SU-DHL-6 (cell line): ENCODE results near the gene WNT11.

ENCODE experiments used
- H2AFZ ChIP-seq: fragments of 200-600 bp; sonication (generic); 2 replicates; pipeline ENCODE4 v1.6.1; 2014; ENCODE audit warnings: low read depth, mild to moderate bottlenecking, moderate library complexity, mixed read lengths, antibody characterized with exemption, low read length; ENCODE audit not compliant: severe bottlenecking
- H3F3A ChIP-seq: fragments of 200-600 bp; shearing (Covaris generic); 2 replicates; pipeline ENCODE4 v1.6.0; 2016; ENCODE audit warnings: antibody characterized with exemption, mild to moderate bottlenecking; ENCODE audit not compliant: insufficient read depth
- H3K27ac ChIP-seq: fragments of 200-600 bp; sonication (generic); 2 replicates; pipeline ENCODE4 v1.5.1; 2016; ENCODE audit warnings: low read depth, mild to moderate bottlenecking, low read length, moderate library complexity, mixed read lengths
- H3K27me3 ChIP-seq: fragments of 200-600 bp; sonication (generic), shearing (Covaris generic); 2 replicates; pipeline ENCODE4 v1.6.0; 2014; ENCODE audit warnings: mild to moderate bottlenecking, low read length
- H3K36me3 ChIP-seq: fragments of 200-600 bp; sonication (generic); 2 replicates; pipeline ENCODE4 v1.6.1; 2014; ENCODE audit warnings: mild to moderate bottlenecking, low read length, mixed read lengths
- H3K4me2 ChIP-seq: fragments of 300-600, 200-600 bp; shearing (Covaris generic), sonication (generic); 2 replicates; pipeline ENCODE4 v1.6.0; 2014; ENCODE audit warnings: low read length, low read depth, mild to moderate bottlenecking; ENCODE audit not compliant: poor library complexity, severe bottlenecking
- H3K4me3 ChIP-seq: fragments of 200-600 bp; sonication (generic); 2 replicates; pipeline ENCODE4 v1.5.1; 2014; ENCODE audit warnings: antibody characterized with exemption, low read length, mild to moderate bottlenecking, mixed read lengths; ENCODE audit not compliant: insufficient read depth, poor library complexity, severe bottlenecking
- H3K79me2 ChIP-seq: fragments of 200-600 bp; sonication (generic); 2 replicates; pipeline ENCODE4 v1.6.1; 2014; ENCODE audit warnings: mild to moderate bottlenecking, low read length, moderate library complexity; ENCODE audit not compliant: insufficient read depth
- H3K9ac ChIP-seq: fragments of 200-600 bp; sonication (generic); 2 replicates; pipeline ENCODE4 v1.7.0; 2014; ENCODE audit warnings: mild to moderate bottlenecking, low read length
- H3K9me2 ChIP-seq: fragments of 200-600 bp; sonication (generic); replicated peaks from 2 replicates; pipeline ENCODE4 v1.6.1; 2014; ENCODE audit warnings: low read length; ENCODE audit not compliant: insufficient read depth
- H3K9me3 ChIP-seq: fragments of 200-600 bp; sonication (generic); 2 replicates; pipeline ENCODE4 v1.6.1; 2014; ENCODE audit warnings: low read length, mixed read lengths; ENCODE audit not compliant: insufficient read depth
- H4K20me1 ChIP-seq: fragments of 200-600 bp; sonication (generic); 2 replicates; pipeline ENCODE4 v1.6.1; 2014; ENCODE audit warnings: low read depth, mild to moderate bottlenecking, antibody characterized with exemption, low read length, moderate library complexity, mixed read lengths
- EZH2phosphoT487 ChIP-seq: fragments of 200-600 bp; sonication (generic), shearing (Covaris generic); conservative IDR thresholded peaks from 2 replicates; pipeline ENCODE4 v1.6.1; 2018; ENCODE audit warnings: mild to moderate bottlenecking, antibody characterized with exemption, low read length, moderate library complexity, mixed read lengths
- TF ChIP-seq, protein P1 (sequence below): fragments of 200-600 bp; sonication (generic); IDR thresholded peaks from one replicate; pipeline ENCODE4 v1.5.1; 2017; ENCODE audit warnings: antibody characterized with exemption, mild to moderate bottlenecking, low read length, moderate library complexity; ENCODE audit not compliant: insufficient read depth, poor library complexity, severe bottlenecking

The WNT11 gene

DNA sequence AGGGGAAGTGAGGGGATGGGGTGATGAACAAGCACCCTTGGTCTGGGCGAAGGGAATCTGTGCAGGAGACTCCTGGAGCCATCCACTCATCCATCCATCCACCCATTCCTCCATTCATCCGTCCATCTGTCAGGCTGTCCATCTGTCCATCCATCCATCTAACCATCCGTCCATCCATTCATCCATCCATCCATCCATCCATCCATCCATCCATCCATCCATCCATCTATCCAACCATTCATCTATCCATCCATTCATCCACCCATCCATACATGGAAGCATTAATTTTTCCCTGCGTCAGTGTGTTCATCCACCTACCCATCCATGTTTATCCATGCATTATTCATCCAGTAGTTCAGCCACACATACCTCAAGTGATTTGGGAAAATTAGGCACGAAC lies 32.0 kb downstream of the WNT11 start:
- Histone ChIP-seq H3K79me2 (no peaks in the 10 kb centered on the region), H3K9me3 (no peaks in the 10 kb centered on the region), H4K20me1 (no peaks in the 10 kb centered on the region), H3F3A (no peaks in the 10 kb centered on the region), H3K27me3 (no peaks in the 10 kb centered on the region), H2AFZ (no peak overlapping the region), H3K27ac (no peak overlapping the region), H3K4me2 (no peak overlapping the region), H3K9ac (no peak overlapping the region), H3K36me3 (no peaks in the 10 kb centered on the region), H3K9me2 (no peaks in the 10 kb centered on the region), H3K4me3 (no peak overlapping the region)
- TF ChIP-seq, protein P1, sequence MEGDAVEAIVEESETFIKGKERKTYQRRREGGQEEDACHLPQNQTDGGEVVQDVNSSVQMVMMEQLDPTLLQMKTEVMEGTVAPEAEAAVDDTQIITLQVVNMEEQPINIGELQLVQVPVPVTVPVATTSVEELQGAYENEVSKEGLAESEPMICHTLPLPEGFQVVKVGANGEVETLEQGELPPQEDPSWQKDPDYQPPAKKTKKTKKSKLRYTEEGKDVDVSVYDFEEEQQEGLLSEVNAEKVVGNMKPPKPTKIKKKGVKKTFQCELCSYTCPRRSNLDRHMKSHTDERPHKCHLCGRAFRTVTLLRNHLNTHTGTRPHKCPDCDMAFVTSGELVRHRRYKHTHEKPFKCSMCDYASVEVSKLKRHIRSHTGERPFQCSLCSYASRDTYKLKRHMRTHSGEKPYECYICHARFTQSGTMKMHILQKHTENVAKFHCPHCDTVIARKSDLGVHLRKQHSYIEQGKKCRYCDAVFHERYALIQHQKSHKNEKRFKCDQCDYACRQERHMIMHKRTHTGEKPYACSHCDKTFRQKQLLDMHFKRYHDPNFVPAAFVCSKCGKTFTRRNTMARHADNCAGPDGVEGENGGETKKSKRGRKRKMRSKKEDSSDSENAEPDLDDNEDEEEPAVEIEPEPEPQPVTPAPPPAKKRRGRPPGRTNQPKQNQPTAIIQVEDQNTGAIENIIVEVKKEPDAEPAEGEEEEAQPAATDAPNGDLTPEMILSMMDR = no peak
- TF ChIP-seq EZH2phosphoT487 = no peak

DNA sequence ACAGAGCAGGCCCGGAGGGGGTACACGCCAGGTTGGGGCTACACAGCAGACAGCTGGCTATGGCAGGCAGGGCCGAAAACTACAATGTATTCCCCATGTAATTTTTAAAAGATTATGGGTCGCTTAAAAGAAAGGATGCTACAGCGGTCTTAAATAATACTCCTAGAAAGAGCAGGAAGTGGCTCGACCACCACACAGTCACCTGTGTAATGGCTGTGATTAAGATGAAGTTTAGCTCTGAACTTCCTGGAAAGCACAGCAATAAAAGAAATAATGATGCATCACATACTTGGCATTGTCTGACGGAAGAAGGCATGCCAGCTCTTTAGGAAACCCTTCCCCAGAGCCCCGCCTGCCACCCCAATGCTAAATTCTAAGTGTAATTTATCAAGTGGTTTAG lies 32.6 kb downstream of the WNT11 start:
- Histone ChIP-seq H3K9me2 (no peaks in the 10 kb centered on the region), H2AFZ (no peak overlapping the region), H3K4me3 (no peak overlapping the region), H3K27ac (no peak overlapping the region), H4K20me1 (no peaks in the 10 kb centered on the region), H3K9ac (no peak overlapping the region), H3K79me2 (no peaks in the 10 kb centered on the region), H3K4me2 (no peak overlapping the region), H3K9me3 (no peaks in the 10 kb centered on the region), H3K27me3 (no peaks in the 10 kb centered on the region), H3F3A (no peaks in the 10 kb centered on the region), H3K36me3 (no peaks in the 10 kb centered on the region)
- TF ChIP-seq, protein P1 = no peak
- TF ChIP-seq EZH2phosphoT487 = no peak

DNA sequence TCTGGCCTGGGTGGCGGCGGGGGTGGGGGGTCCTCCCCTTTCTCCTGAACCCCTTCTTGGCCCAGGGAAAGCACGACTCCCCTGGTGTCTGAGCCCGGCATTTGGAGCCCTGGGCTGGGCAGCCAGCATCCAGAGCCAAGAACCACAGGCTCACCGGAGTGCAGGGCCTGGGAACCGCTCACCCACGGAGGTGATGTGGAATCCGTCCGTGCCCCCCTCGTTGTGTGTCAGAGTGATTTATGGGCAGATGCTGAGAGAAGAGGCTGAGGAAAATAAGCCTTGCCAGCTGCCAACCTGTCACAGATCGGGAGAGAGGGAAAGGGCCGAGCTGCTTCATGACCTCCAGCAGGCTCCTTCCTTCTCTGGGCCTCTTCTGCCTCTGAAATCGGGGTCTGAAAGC lies 33.7 kb downstream of the WNT11 start:
- Histone ChIP-seq H3K9me3 (no peaks in the 10 kb centered on the region), H3K79me2 (no peaks in the 10 kb centered on the region), H3K4me2 (no peak overlapping the region), H3K27ac (no peak overlapping the region), H3K9ac (no peak overlapping the region), H4K20me1 (no peaks in the 10 kb centered on the region), H3K9me2 (no peaks in the 10 kb centered on the region), H3K4me3 (no peak overlapping the region), H3K36me3 (no peaks in the 10 kb centered on the region), H3F3A (no peaks in the 10 kb centered on the region), H3K27me3 (no peaks in the 10 kb centered on the region), H2AFZ (no peak overlapping the region)
- TF ChIP-seq, protein P1 = no peak
- TF ChIP-seq EZH2phosphoT487 = no peak
